ENCODE data around the gene FNIP2.
"Not testable (repeated sequence)": the region's sequence is repeated elsewhere in the genome, so short reads cannot be mapped to it uniquely, and the experiment has no call there.

The FNIP2 gene

GRCh38 chr4:158768555-158769174 lies at the start of gene FNIP2:
TSS of gene FNIP2 (plus strand) at chr4:158769026. CDS start at chr4:158769213, 187 bp downstream.
- DNase-seq: peak; percentile 21 to 48 (median 36)

- no peak for DNase-seq
These were observed 47.1 kb upstream of the FNIP2 start for GRCh38 chr4:158721680-158722079.

GRCh38 chr4:158722291-158722916 lies 46.4 kb upstream of the FNIP2 start:
- DNase-seq: no peak

GRCh38 chr4:158722917-158723793 lies 45.7 kb upstream of the FNIP2 start, which contains the start of gene PPID:
TSS of gene PPID (minus strand) at chr4:158723396. CDS start at chr4:158723288, 108 bp downstream.
- DNase-seq: peak; percentile 52 to 69 (median 64)

- DNase-seq: no peak
These were observed 44.2 kb upstream of the FNIP2 start for GRCh38 chr4:158724637-158725036.

GRCh38 chr4:158726633-158727032 lies 42.2 kb upstream of the FNIP2 start:
- DNase-seq: no peak

GRCh38 chr4:158728236-158728635 lies 40.6 kb upstream of the FNIP2 start:
- no peak for DNase-seq

- DNase-seq: peak in 2 of 4 experiments; percentile 7 to 14
These were observed 38.9 kb upstream of the FNIP2 start for GRCh38 chr4:158729716-158730559.

- no peak for DNase-seq
These were observed 30.0 kb upstream of the FNIP2 start for GRCh38 chr4:158738866-158739265.

GRCh38 chr4:158739600-158739999 lies 29.2 kb upstream of the FNIP2 start:
- no peak for DNase-seq

- no peak for DNase-seq
These were observed 27.4 kb upstream of the FNIP2 start for GRCh38 chr4:158741326-158742021.

- not testable (repeated sequence) for DNase-seq
These were observed 22.3 kb upstream of the FNIP2 start for GRCh38 chr4:158746537-158746936.

GRCh38 chr4:158750379-158750778 lies 18.4 kb upstream of the FNIP2 start:
- no peak for DNase-seq

GRCh38 chr4:158754385-158755180 lies 14.2 kb upstream of the FNIP2 start:
- DNase-seq: no peak

- DNase-seq: not testable (repeated sequence)
These were observed 13.0 kb upstream of the FNIP2 start for GRCh38 chr4:158755819-158756218.

GRCh38 chr4:158756588-158756987 lies 12.2 kb upstream of the FNIP2 start:
- no peak for DNase-seq

GRCh38 chr4:158758142-158758541 lies 10.7 kb upstream of the FNIP2 start:
- DNase-seq: no peak

GRCh38 chr4:158758703-158759102 lies 10.1 kb upstream of the FNIP2 start:
- no peak for DNase-seq

GRCh38 chr4:158759539-158759938 lies 9.3 kb upstream of the FNIP2 start:
- DNase-seq: not testable (repeated sequence)

- DNase-seq: no peak
These were observed 8.0 kb upstream of the FNIP2 start for GRCh38 chr4:158760866-158761265.

GRCh38 chr4:158762553-158762952 lies 6.3 kb upstream of the FNIP2 start:
- no peak for DNase-seq

Data from activated CD4-positive, CD25-positive, alpha-beta regulatory T cell (primary cell).